ENCODE measurements around the gene RIBC2.
"Not testable (repeated sequence)": the region's sequence is repeated elsewhere in the genome, so short reads cannot be mapped to it uniquely, and the experiment has no call there.

The RIBC2 gene

GRCh38 chr22:45450921-45451651, 37.6 kb downstream of the RIBC2 start:
- no peak for DNase-seq

GRCh38 chr22:45451972-45452371, 38.5 kb downstream of the RIBC2 start:
- DNase-seq = no peak

- no peak for DNase-seq
Measured at GRCh38 chr22:45452565-45453379, 39.3 kb downstream of the RIBC2 start.

- DNase-seq = no peak
Measured at GRCh38 chr22:45453764-45454163, 40.3 kb downstream of the RIBC2 start.

DNA sequence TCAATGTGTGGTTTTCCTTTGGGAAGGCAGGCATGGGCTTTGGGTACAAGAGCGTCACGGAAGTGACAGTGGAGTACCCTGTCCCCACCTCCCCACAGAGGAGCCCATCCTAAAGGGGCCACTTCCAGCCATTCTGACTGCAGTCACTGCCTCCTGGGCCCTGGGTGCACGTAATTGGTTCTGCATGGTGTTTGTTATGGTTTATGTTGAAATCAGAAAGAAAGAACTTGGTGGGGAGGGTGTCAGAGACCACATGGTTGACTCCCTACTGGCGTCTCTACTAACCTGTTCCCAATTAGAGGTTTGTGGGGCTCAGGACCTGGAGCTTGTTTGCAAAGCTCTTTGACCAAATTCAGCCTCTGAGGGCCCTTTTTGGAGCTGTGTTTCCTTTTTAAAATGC, 40.8 kb downstream of the RIBC2 start:
- DNase-seq = no peak

DNA sequence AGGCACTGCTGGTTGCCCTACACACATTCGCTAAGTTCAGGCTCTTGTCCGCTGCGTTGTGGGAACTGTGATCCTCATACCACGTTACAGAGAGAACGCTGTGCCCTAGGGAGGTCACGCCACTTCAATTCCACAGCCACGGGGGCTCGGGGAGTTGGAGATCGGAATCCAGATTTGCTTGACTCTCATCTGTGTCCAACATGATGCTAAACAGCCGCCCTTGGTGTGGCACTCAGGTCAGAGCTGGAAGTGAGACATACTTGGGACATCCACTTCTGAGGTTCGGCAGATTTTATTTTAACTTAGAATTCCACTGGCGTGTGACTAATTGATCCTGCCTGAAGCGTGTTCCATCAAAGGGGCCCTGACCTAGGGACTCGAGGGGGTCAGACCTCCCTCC, 41.7 kb downstream of the RIBC2 start:
- no peak for DNase-seq

DNA sequence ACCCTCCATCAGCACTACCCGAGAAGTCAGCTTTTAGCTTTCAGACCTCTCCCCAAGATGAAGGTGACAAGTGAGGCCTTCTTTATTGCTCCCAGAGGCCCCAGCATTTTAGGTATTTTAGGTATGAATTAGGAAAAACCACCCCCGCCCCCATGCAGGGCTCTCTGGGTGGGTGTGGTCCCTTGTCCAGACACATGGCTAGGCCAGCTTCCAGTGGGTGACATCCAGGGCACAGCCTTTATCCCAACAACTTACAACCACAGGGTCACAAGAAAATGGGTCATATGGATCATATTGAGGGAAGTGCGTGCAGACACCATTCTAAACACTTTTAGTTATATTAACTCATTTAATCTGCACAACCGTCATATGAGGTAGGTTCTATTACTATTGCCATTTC, 42.1 kb downstream of the RIBC2 start:
- DNase-seq = no peak

DNA sequence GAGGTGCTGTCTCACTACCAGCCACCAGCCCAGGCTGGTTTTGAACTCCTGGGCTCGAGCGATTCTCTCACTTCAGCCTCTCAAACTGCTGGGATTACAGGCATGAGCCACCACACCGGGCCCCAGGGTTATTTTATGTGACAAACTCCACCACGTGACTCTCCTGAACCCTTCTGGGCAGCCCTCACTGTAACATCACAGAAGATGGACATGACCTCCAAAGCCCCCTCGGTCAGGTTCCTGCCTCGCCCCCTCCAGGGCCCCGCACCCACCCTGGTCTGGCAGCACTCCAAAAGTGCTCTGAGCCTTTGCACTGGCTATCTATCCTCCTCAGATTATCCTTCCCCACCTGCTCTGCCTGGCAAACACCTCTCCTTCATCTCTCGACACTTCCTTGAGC, 43.3 kb downstream of the RIBC2 start:
- no peak for DNase-seq

GRCh38 chr22:45458532-45458931, 45.0 kb downstream of the RIBC2 start:
- DNase-seq = no peak

DNA sequence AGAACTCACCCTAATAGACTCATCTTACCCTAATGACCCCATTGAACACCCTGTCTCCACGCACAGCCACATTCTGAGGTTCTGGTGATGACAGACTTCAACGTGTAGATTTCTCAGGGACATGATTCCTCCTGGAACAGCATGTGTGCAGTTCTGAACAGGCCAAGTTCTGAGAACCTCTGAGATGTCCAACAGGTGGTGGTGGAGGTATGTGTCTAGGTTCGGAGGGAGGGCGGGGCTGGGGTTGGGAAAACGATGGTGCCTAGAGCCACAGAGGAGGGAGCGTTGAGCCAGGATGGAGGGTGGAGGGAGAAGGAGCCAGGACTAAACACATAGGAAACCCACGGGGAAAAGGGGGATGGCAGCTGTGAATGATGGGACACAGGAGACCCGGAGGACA, 45.7 kb downstream of the RIBC2 start:
- DNase-seq = no peak

DNA sequence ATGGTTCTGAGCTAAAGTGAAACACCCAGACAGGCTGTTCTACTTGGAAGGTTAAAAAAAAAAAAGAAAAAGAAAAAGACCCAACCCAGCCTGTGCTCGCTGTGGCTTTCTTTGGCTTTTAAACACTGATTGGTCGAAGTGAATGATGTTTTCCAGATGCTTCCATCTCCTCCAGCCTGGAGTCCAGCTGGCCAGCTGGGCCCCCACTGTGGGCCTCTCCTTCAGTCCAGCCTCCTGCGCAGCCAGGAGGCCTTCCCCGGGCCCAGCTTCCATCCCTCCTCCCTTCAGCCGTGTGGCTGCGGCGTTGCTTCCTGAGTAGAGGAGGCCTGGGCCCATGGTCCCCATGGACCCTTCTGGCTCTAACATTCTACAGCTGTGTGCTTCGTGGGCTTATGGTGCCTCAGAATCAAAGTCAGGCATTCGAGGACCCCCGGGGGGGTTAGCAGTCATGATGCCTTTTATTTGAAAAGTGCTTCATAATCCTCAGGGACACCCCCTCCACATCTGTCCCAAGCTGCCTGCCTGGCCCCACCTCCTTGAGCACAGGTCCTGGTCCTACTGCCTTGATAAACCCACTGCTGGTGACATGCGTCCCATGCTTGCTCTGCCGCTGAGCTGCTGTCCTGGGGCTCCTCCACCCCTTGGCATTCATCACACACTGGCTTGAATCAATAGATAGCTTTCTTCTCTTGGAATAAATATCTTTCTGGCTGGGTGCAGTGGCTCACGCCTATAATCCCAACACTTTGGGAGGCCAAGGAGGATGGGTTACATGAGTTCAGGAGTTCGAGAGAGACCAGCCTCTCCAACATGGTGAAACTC, 47.0 kb downstream of the RIBC2 start:
- DNase-seq = no peak

- no peak for DNase-seq
Measured at GRCh38 chr22:45462034-45462655, 48.7 kb downstream of the RIBC2 start.

GRCh38 chr22:45463691-45464090, 50.2 kb downstream of the RIBC2 start:
- DNase-seq = not testable (repeated sequence)

- DNase-seq = no peak
Measured at GRCh38 chr22:45465633-45466032, 52.1 kb downstream of the RIBC2 start.

DNA sequence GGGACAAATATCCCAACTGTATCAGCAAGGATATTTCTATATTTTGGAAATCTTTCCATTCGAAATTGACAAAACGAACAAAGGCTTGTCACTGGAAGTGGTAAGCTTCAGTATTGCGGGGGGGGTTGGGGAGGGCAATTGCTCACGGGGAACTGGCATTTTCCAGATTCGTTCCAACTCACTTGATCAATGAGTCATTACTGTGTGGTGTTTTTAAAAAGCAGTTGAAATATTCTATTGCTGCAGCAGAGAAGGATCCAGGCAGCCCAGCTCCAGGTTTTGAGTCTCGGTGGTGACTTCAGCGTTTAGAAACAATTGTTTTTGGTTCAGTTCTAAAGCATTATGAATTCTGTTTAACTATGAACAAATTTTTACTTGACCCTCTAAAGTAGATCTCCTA, 55.4 kb downstream of the RIBC2 start:
- DNase-seq = no peak

GRCh38 chr22:45469281-45470073, 56.0 kb downstream of the RIBC2 start:
- DNase-seq = no peak

DNA sequence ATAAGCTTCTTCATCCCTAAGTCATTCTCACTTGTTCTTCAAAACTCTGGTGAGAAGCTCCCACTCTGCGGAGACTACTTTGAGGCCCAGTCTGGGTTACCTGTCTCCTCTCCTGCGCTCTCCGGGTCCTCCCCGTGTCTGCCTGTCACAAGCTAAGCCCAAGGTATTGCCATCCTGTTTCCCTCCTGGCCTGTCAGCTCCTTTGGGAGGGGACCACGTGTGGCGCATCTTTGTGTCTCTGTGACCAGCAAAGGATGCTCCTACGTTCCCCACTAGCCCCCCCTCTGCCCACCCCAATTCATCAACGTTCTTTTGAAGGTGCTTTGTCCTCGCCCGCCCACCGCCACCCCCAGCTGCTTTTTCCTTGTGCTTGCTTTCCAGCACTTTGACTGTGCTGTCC, 57.4 kb downstream of the RIBC2 start:
- no peak for DNase-seq

- no peak for DNase-seq
Measured at GRCh38 chr22:45472426-45472825, 58.9 kb downstream of the RIBC2 start.

DNA sequence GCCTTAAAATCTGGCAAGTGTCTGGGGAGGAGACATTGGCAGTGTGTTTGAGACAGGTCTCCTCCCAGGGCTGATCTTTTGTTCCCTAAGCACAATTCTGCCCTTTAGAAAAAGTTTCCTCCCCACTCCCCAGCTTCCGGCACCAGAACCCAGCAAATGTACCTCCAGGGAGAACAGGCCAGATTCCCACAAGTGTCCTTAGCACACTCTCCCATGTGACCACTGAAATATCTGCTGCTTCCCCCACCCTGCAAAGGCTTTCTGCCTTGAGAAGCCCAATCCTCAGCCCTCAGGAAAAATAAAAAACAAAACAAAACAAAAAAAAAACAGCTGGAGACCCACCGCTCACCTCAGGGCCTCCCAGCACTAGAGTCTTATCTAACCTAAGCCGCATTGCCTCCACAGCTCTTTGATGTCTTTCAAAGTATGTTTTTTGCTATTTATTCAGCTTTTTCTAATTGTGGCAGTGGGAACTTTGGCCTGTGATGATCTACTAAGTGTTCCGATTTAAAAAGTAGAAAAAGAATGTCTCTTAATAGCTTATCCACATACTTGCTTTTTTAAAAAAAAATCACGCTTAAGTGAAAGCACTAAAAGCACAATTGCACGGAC, 60.2 kb downstream of the RIBC2 start:
- no peak for DNase-seq

DNA sequence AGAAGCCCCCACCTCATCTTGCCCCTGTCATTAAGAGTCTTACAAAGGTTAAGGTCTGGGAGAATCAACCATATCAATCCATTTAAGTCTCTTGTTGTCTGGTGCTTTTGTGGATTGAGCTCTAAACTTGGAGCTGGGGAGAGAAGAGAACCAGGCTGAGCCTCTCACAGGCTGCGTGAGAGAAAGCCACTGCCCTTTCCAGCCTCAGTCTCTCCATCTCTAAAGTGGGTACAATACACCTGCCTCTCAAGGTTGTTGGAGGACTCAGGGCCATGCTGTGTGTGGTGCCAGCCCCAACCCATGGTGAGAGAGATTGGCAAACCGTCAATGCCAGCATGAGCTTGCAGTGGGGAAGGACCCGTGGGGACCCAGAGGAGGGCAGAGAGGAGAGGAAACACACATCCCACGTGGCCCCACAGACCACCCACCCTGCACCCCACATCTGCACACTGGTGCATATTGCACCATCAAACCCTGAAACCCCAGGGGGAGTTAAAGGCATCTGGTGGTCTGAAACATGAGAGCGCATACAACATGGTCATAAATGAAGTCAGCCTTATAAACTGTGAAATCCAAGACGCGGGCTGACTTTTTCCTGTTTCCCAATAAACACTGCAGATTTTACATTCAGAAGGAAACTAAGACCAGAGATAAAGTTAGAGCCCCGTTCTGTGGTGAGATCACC, 61.7 kb downstream of the RIBC2 start:
- no peak for DNase-seq

GRCh38 chr22:45475851-45476514, 62.5 kb downstream of the RIBC2 start:
- no peak for DNase-seq
